Transverse colon (tissue), 4 donors: ENCODE results near the gene VCX3A. TPM values are rescaled to one million over a fixed set of nuclear protein-coding genes. Genes with fewer than 3 reads are reported as not detected.

Source experiments
- DNase-seq: peaks from one replicate; pipeline ENCODE4 v3.0.0-alpha.2; 2019
- H3K27ac ChIP-seq, 4 donors: fragments of 200-600 bp; sonication (generic); 2 replicates each; pipeline ENCODE4 v1.5.1; 2016 to 2018; ENCODE audit warnings: inconsistent platforms in 4 of 4
- H3K27me3 ChIP-seq: fragments of 200-600 bp; sonication (generic); 2 replicates; pipeline ENCODE4 v1.5.1; 2017; ENCODE audit warnings: inconsistent platforms
- H3K36me3 ChIP-seq, 4 donors: fragments of 200-600 bp; sonication (generic); 2 replicates each; pipeline ENCODE4 v1.5.1; 2017 to 2019; ENCODE audit warnings: inconsistent platforms in 4 of 4
- H3K4me1 ChIP-seq, 4 donors: fragments of 200-600 bp; sonication (generic); 2 replicates each; pipeline ENCODE4 v1.5.1; 2017 to 2020; ENCODE audit warnings: inconsistent platforms in 4 of 4
- H3K4me3 ChIP-seq, 4 donors: fragments of 200-600 bp; sonication (generic); 1 replicate in 1 of 4; 2 replicates in 3 of 4; pipeline versions ENCODE4 v1.5.1 to v1.6.1; 2017 to 2019; ENCODE audit warnings: inconsistent platforms in 4 of 4
- H3K9me3 ChIP-seq, 2 donors: fragments of 200-600 bp; sonication (generic); 2 replicates each; pipeline ENCODE4 v1.5.1; 2017 to 2019; ENCODE audit warnings: inconsistent platforms in 2 of 2
- EP300 ChIP-seq: sonication (generic); formaldehyde crosslinking; IDR thresholded peaks from one replicate; pipeline ENCODE4 v1.6.1; 2017; ENCODE audit warnings: antibody characterized with exemption, low read depth
- POLR2A ChIP-seq: fragments of 450-650 bp; IDR thresholded peaks from one replicate; pipeline ENCODE4 v1.6.1; 2016; ENCODE audit warnings: antibody characterized with exemption, mild to moderate bottlenecking, moderate library complexity
- POLR2AphosphoS5 ChIP-seq, 3 donors: sonication (generic); formaldehyde crosslinking; IDR thresholded peaks; one replicate each; pipeline ENCODE4 v1.6.1; 2016; ENCODE audit warnings: antibody characterized with exemption in 3 of 3
- WGBS, 2 donors: methylation state at CpG; one replicate each; pipeline ENCODE4 v1.1.5; 2018; ENCODE audit warnings: low coverage in 1 of 2; 5-methylcytosine and 5-hydroxymethylcytosine counted together
- in situ Hi-C, 4 donors: fragments of 200-750 bp; cut with MboI; loops; one replicate each; pipeline versions ENCODE4 v1.15.0 to v1.15.1; 2017; ENCODE audit warnings: low sequenced_read_pairs in 3 of 4, low pct_ligation_motif_present in 1 of 4, low pct_unique_long_range_greater_than_20kb in 1 of 4
- intact Hi-C: fragments of 100-400 bp; cut with DNase I; formaldehyde crosslinking; loops from one replicate; pipeline ENCODE4 v1.15.1; 2023; ENCODE audit warnings: low total_unique reads
- total RNA-seq, 4 donors: library from RNA; depleted of rRNA; stranded (reverse); fragments of >200 nt; gene quantifications; one replicate each; pipeline ENCODE4 v1.1.0, GENCODE V29; 2016
- TF ChIP-seq, protein P1 (sequence below), 5 experiments: fragments of 200-600 bp in 3 of 5; fragments of 450-650 bp in 2 of 5; sonication (generic) in 3 of 5; IDR thresholded peaks; 1 replicate in 2 of 5; 2 replicates in 3 of 5; pipeline ENCODE4 v1.5.1; 2016 to 2017; ENCODE audit warnings: antibody characterized with exemption in 5 of 5, inconsistent platforms in 3 of 5, mild to moderate bottlenecking in 2 of 5, moderate library complexity in 1 of 5

Gene VCX3A
- total RNA-seq, 4 donors from 2014 or later: not detected

GRCh38 chrX:6550999-6551398 is 16.1 kb upstream of the VCX3A start:
- H3K9me3 ChIP-seq: no peaks in the 10 kb centered on the region
- no peaks in the 10 kb centered on the region for H3K27me3 ChIP-seq
- intact Hi-C loops: no loop called here
- H3K4me1 ChIP-seq: no peaks in the 10 kb centered on the region
- H3K27ac ChIP-seq: no peak overlapping the region
- TF ChIP-seq POLR2A: no peak
- TF ChIP-seq, protein P1, sequence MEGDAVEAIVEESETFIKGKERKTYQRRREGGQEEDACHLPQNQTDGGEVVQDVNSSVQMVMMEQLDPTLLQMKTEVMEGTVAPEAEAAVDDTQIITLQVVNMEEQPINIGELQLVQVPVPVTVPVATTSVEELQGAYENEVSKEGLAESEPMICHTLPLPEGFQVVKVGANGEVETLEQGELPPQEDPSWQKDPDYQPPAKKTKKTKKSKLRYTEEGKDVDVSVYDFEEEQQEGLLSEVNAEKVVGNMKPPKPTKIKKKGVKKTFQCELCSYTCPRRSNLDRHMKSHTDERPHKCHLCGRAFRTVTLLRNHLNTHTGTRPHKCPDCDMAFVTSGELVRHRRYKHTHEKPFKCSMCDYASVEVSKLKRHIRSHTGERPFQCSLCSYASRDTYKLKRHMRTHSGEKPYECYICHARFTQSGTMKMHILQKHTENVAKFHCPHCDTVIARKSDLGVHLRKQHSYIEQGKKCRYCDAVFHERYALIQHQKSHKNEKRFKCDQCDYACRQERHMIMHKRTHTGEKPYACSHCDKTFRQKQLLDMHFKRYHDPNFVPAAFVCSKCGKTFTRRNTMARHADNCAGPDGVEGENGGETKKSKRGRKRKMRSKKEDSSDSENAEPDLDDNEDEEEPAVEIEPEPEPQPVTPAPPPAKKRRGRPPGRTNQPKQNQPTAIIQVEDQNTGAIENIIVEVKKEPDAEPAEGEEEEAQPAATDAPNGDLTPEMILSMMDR (IDR thresholded peaks at IDR 0.05): no peak
- TF ChIP-seq EP300: no peak
- no peak for TF ChIP-seq POLR2AphosphoS5 (IDR thresholded peaks at IDR 0.05)
- 74% methylated on average over 8 of the region's 8 CpGs; no CpG with 5 or more reads in 1 of the 2 donors for WGBS, 2 donors
- H3K36me3 ChIP-seq: no peaks in the 10 kb centered on the region
- in situ Hi-C loops: no loop called here
- DNase-seq: no peak
- H3K4me3 ChIP-seq: no peak overlapping the region

DNA sequence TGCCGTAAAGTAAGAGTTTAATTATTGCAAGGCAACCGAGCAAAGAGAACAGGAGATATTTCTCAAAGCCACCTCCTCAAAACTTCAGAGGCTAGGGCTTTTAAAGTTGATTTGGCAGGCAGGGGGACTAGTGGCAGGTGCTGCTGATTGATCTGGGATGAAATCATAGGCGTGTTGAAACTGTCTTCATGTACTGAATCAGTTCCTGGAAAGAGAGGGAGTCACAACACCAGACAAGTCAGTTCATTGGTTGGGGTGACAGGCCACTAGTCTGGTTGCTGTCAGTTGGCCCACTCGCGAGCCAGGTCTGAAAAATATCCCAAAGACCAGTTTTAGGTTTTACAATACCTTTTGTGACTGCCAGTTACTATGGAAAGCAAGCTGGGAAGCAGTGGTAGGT is 10.8 kb upstream of the VCX3A start:
- Histone ChIP-seq H3K4me1 (no peaks in the 10 kb centered on the region), H3K27me3 (no peaks in the 10 kb centered on the region), H3K4me3 (no peak overlapping the region), H3K9me3 (no peaks in the 10 kb centered on the region), H3K27ac (no peak overlapping the region), H3K36me3 (no peaks in the 10 kb centered on the region)
- 72% methylated on average over 5 of the region's 5 CpGs; no CpG with 5 or more reads in 1 of the 2 donors for WGBS, 2 donors
- intact Hi-C loops: no loop called here
- in situ Hi-C loops: no loop called here
- TF ChIP-seq, protein P1 (IDR thresholded peaks at IDR 0.05): no peak
- no peak for TF ChIP-seq EP300
- no peak for TF ChIP-seq POLR2AphosphoS5 (IDR thresholded peaks at IDR 0.05)
- no peak for TF ChIP-seq POLR2A
- DNase-seq: no peak

DNA sequence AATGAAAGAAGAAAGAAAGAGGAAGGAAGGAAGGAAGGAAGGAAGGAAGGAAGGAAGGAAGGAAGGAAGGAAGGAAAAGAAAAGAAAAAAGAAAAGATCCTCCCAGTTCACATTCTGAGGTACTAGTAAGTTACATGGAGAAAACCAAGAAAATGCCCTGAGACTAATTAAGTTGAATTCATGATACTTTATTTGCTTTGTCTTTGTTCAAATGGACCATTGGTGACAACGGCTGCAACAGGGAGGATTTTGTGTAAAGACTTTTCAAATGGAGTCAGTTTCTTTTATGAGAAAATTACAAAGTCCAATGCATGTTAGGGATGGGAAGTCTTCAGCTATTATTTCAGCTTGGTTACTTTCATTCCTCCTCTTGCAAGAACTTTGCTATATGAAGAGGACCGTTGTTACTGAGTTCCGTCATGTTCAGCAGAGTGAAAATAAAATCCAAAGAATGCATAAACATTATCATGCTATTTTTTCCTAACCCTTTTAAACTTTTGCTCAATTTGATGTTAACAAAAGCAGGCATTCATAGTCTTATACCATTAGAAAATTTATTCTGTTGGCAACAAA is 8.3 kb downstream of the VCX3A start:
- H3K27me3 ChIP-seq: no peaks in the 10 kb centered on the region
- no peaks in the 10 kb centered on the region for H3K9me3 ChIP-seq
- WGBS, 2 donors: 66 to 68% methylated on average over 3 of the region's 3 CpGs
- no peaks in the 10 kb centered on the region for H3K4me1 ChIP-seq
- in situ Hi-C loops (no loop called here), intact Hi-C loops (no loop called here)
- H3K27ac ChIP-seq: no peak overlapping the region
- DNase-seq: no peak
- no peak overlapping the region for H3K4me3 ChIP-seq
- no peak for TF ChIP-seq EP300
- TF ChIP-seq, protein P1 (IDR thresholded peaks at IDR 0.05): no peak
- no peak for TF ChIP-seq POLR2AphosphoS5 (IDR thresholded peaks at IDR 0.05)
- TF ChIP-seq POLR2A: no peak
- H3K36me3 ChIP-seq: no peaks in the 10 kb centered on the region

DNA sequence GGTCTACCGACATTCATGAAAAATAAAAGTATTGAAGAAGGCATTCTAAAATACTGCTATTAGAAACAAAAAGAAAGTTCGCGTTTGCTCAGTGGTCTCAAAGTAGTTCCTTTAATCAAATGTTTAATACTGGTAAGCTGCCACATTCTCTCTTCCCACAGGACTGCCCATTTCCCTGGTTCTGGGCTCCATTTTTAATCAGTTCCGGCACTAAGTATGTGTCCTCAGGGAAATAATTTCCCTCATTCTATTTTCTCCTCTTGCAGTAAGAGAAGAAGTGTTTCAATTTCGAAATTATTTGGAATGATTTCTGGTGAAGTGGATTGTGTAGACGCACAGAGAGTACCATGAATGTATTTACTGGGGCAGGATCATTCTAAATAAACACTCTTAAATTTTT is 17.5 kb downstream of the VCX3A start:
- in situ Hi-C loops: no loop called here
- no peaks in the 10 kb centered on the region for H3K27me3 ChIP-seq

More for the DNA sequence above, 17.5 kb downstream of the VCX3A start:
- no peaks in the 10 kb centered on the region for H3K4me1 ChIP-seq
- 84 to 90% methylated on average over 6 of the region's 6 CpGs for WGBS, 2 donors
- TF ChIP-seq POLR2A (no peak), EP300 (no peak), POLR2AphosphoS5 (IDR thresholded peaks at IDR 0.05) (no peak)
- TF ChIP-seq, protein P1 (IDR thresholded peaks at IDR 0.05): no peak
- no peaks in the 10 kb centered on the region for H3K36me3 ChIP-seq
- DNase-seq: no peak
- no peaks in the 10 kb centered on the region for H3K9me3 ChIP-seq
- no peak overlapping the region for H3K4me3 ChIP-seq
- intact Hi-C loops: no loop called here
- no peak overlapping the region for H3K27ac ChIP-seq
